ENCODE measurements around the gene PCGF3.
A peak's percentile ranks its signal among the peaks of the same experiment; 100 is the strongest.

- TF ChIP-seq CTCF (IDR thresholded peaks at IDR 0.05) (peak; percentile 61 to 86 (median 73)), EP300 (IDR thresholded peaks at IDR 0.05; ENCODE audit: low read depth) (no peak), POLR2A (IDR thresholded peaks at IDR 0.05) (no peak), POLR2AphosphoS5 (IDR thresholded peaks at IDR 0.05) (no peak)
Measured at GRCh38 chr4:683982-684622, 21.5 kb upstream of the PCGF3 start.

Measured in transverse colon (tissue), 4 donors.